IMR-90 (cell line): ENCODE data around the gene OSBPL1A. TPM values are rescaled to one million over a fixed set of nuclear protein-coding genes. Genes with fewer than 3 reads are reported as not detected.

ENCODE experiments used
- ATAC-seq: fragments of 200-7000 bp; cut with Tn5 transposase; 2 replicates; pipeline ENCODE4 v1.9.1; 2020; ENCODE audit warnings: low read depth, mild to moderate bottlenecking, moderate library complexity
- BruUV-seq: library from RNA; stranded (reverse); fragments of 400-500 nt; replicated peaks from 2 replicates; lab custom pipeline; 2021; lab: Mats Ljungman, UMichigan
- CTCF ChIA-PET: fragments of 300-600 bp; formaldehyde crosslinking; extraction: SDS; loops from one replicate; lab custom pipeline; 2021; ENCODE audit warnings: antibody characterized with exemption; lab: Yijun Ruan, JAX
- POLR2A ChIA-PET: fragments of 300-600 bp; sonication (Branson Sonifier 250); formaldehyde crosslinking; loops from one replicate; lab custom pipeline; 2022; ENCODE audit warnings: antibody characterized with exemption; ENCODE audit not compliant: unreplicated experiment; lab: Charles Lee
- DNase-seq: peaks from one replicate; pipeline ENCODE4 v3.0.0; 2013
- H2AFZ ChIP-seq: replicated peaks from 2 replicates; pipeline ENCODE3; 2013; ENCODE audit warnings: low read length, mild to moderate bottlenecking; ENCODE audit not compliant: poor library complexity
- H2AK5ac ChIP-seq: 2 replicates; pipeline ENCODE4 v1.6.1; 2013; ENCODE audit warnings: low read depth, low read length, inconsistent platforms
- H2AK9ac ChIP-seq: replicated peaks from 2 replicates; pipeline ENCODE3; 2013; ENCODE audit warnings: mild to moderate bottlenecking, low read depth, low read length, moderate library complexity; ENCODE audit not compliant: poor library complexity
- H2BK120ac ChIP-seq: 2 replicates; pipeline ENCODE4 v1.6.1; 2013; ENCODE audit warnings: low read depth, low read length, inconsistent platforms
- H2BK15ac ChIP-seq: 3 replicates; pipeline ENCODE4 v1.6.1; 2013; ENCODE audit warnings: low read depth, low read length, inconsistent platforms
- H2BK20ac ChIP-seq: 2 replicates; pipeline ENCODE4 v1.6.1; 2013; ENCODE audit warnings: low read depth, mild to moderate bottlenecking, inconsistent platforms, low read length, moderate library complexity
- H2BK5ac ChIP-seq: 2 replicates; pipeline ENCODE4 v1.6.1; 2013; ENCODE audit warnings: mild to moderate bottlenecking, low read depth, low read length, inconsistent platforms; ENCODE audit not compliant: poor library complexity, severe bottlenecking
- H3K14ac ChIP-seq: replicated peaks from 2 replicates; pipeline ENCODE4 v1.6.1; 2013; ENCODE audit warnings: low read depth, low read length, inconsistent platforms
- H3K18ac ChIP-seq: 2 replicates; pipeline ENCODE4 v1.6.1; 2013; ENCODE audit warnings: low read depth, low read length, control low read depth
- H3K23ac ChIP-seq: 2 replicates; pipeline ENCODE4 v1.6.1; 2013; ENCODE audit warnings: low read depth, low read length, inconsistent platforms
- H3K27ac ChIP-seq: 2 replicates; pipeline ENCODE4 v1.5.1; 2013; ENCODE audit warnings: mild to moderate bottlenecking, control low read depth, low read length; ENCODE audit not compliant: insufficient read depth
- H3K27me3 ChIP-seq: 2 replicates; pipeline ENCODE4 v1.6.1; 2013; ENCODE audit warnings: low read length; ENCODE audit not compliant: control insufficient read depth, insufficient read depth
- H3K36me3 ChIP-seq: 2 replicates; pipeline ENCODE4 v1.6.1; 2013; ENCODE audit warnings: low read length, mixed read lengths; ENCODE audit not compliant: control insufficient read depth, insufficient read depth
- H3K4ac ChIP-seq: 2 replicates; pipeline ENCODE4 v1.6.1; 2013; ENCODE audit warnings: low read depth, low read length, inconsistent platforms
- H3K4me1 ChIP-seq: 2 replicates; pipeline ENCODE4 v1.6.1; 2013; ENCODE audit warnings: low read length, mixed read lengths; ENCODE audit not compliant: control insufficient read depth, insufficient read depth
- H3K4me2 ChIP-seq: 2 replicates; pipeline ENCODE4 v1.6.1; 2013; ENCODE audit warnings: low read depth, mild to moderate bottlenecking, control low read depth, low read length, moderate library complexity
- H3K4me3 ChIP-seq: 2 replicates; pipeline ENCODE4 v1.5.1; 2013; ENCODE audit warnings: low read depth, mild to moderate bottlenecking, control low read depth, low read length, moderate library complexity; ENCODE audit not compliant: insufficient read depth
- H3K56ac ChIP-seq: 2 replicates; pipeline ENCODE4 v1.6.1; 2013; ENCODE audit warnings: low read length, inconsistent platforms; ENCODE audit not compliant: insufficient read depth; ENCODE audit errors: extremely low read depth
- H3K79me1 ChIP-seq, 2 experiments: 2 replicates each; pipeline ENCODE4 v1.6.1; 2013; ENCODE audit warnings: low read length in 2 of 2, inconsistent platforms in 1 of 2, low read depth in 1 of 2
- H3K9ac ChIP-seq: 2 replicates; pipeline ENCODE4 v1.6.1; 2013; ENCODE audit warnings: low read depth, low read length, control low read depth
- H3K9me1 ChIP-seq: 2 replicates; pipeline ENCODE4 v1.6.1; 2013; ENCODE audit warnings: low read length, inconsistent platforms; ENCODE audit not compliant: insufficient read depth
- H3K9me3 ChIP-seq: 2 replicates; pipeline ENCODE4 v1.6.1; 2013; ENCODE audit warnings: low read length; ENCODE audit not compliant: control insufficient read depth, insufficient read depth
- H4K20me1 ChIP-seq: 2 replicates; pipeline ENCODE4 v1.6.1; 2013; ENCODE audit warnings: low read length, inconsistent platforms; ENCODE audit not compliant: insufficient read depth
- H4K5ac ChIP-seq: 2 replicates; pipeline ENCODE4 v1.6.1; 2013; ENCODE audit warnings: mild to moderate bottlenecking, low read depth, low read length, control low read depth
- H4K8ac ChIP-seq, 2 experiments: 2 replicates each; pipeline ENCODE4 v1.6.1; 2013; ENCODE audit warnings: low read depth in 2 of 2, low read length in 2 of 2, control low read depth in 1 of 2, inconsistent platforms in 1 of 2
- H4K91ac ChIP-seq: 2 replicates; pipeline ENCODE4 v1.6.1; 2013; ENCODE audit warnings: low read depth, low read length, inconsistent platforms; ENCODE audit not compliant: insufficient read depth
- CEBPB ChIP-seq: IDR thresholded peaks from 2 replicates; pipeline ENCODE4 v1.6.1; 2012; ENCODE audit warnings: low read depth, low read length, improper control_type of control experiment
- CHD1 ChIP-seq: IDR thresholded peaks from 2 replicates; pipeline ENCODE4 v1.6.1; 2012; ENCODE audit warnings: low read depth, low read length, improper control_type of control experiment
- MXI1 ChIP-seq: IDR thresholded peaks from 2 replicates; pipeline ENCODE4 v1.6.1; 2012; ENCODE audit warnings: low read depth, mild to moderate bottlenecking, low read length, moderate library complexity, borderline replicate concordance
- NFE2L2 ChIP-seq: fragments of 150-350 bp; IDR thresholded peaks from 2 replicates; pipeline ENCODE4 v1.6.1; 2016; ENCODE audit warnings: low read depth, mild to moderate bottlenecking, low read length
- RAD21 ChIP-seq: IDR thresholded peaks from 2 replicates; pipeline ENCODE4 v1.6.1; 2012; ENCODE audit warnings: low read length, improper control_type of control experiment
- RFX5 ChIP-seq: IDR thresholded peaks from 2 replicates; pipeline ENCODE4 v1.8.0; 2012; ENCODE audit warnings: low read depth, mild to moderate bottlenecking, low read length, moderate library complexity
- WGBS, 2 experiments: methylation state at CpG; one replicate each; pipeline versions ENCODE4 v1.1.5 to v1.1.7; 2013; ENCODE audit warnings: missing lambda C conversion rate in 2 of 2; ENCODE audit not compliant: insufficient read length in 1 of 2; ENCODE audit errors: extremely low coverage in 2 of 2; 5-methylcytosine and 5-hydroxymethylcytosine counted together
- dilution Hi-C: fragments of 300-500 bp; cut with HindIII; formaldehyde crosslinking; loops from one replicate; pipeline ENCODE4 v1.14.3; 2018; ENCODE audit warnings: low sequenced_read_pairs; ENCODE audit not compliant: unreplicated experiment
- in situ Hi-C: fragments of 300-500 bp; cut with MboI; formaldehyde crosslinking; loops from 3 replicates; pipeline ENCODE4 v1.14.3; 2019; ENCODE audit warnings: low sequenced_read_pairs, inconsistent platforms, mixed read lengths
- intact Hi-C: fragments of 100-400 bp; cut with micrococcal nuclease; formaldehyde crosslinking; loops from 2 replicates; pipeline ENCODE4 v1.10.0; 2022
- polyA plus RNA-seq, 3 experiments: library from polyadenylated mRNA; depleted of rRNA; stranded (reverse); fragments of >200 nt; gene quantifications; 2 replicates each; pipeline ENCODE4 v1.2.3, GENCODE V29; 2012; ENCODE audit warnings: low replicate concordance in 1 of 3
- total RNA-seq: library from RNA; depleted of rRNA; stranded (reverse); fragments of >200 nt; gene quantifications from 2 replicates; pipeline ENCODE4 v1.2.3, GENCODE V29; 2012

The OSBPL1A gene
- total and polyA plus RNA-seq, 2 of the 4 experiments (the other 2 are of a cell fraction), result 29.4 to 70.4 TPM

- H2AFZ ChIP-seq, result no peak overlapping the region
- no peak overlapping the region for H2AK5ac ChIP-seq
- no peak overlapping the region for H2BK120ac ChIP-seq
- no peak overlapping the region for H3K23ac ChIP-seq
- ChIA-PET POLR2A (no interaction called here), CTCF (no interaction called here)
- H2BK15ac ChIP-seq, result no peak overlapping the region
- no peaks in the 10 kb centered on the region for H3K79me1 ChIP-seq
- peaks cover 16% of the 10 kb centered on the region for H3K27me3 ChIP-seq
- no peak overlapping the region for H3K14ac ChIP-seq
- no peak overlapping the region for H3K9ac ChIP-seq
- H2BK20ac ChIP-seq, result no peak overlapping the region
- H3K56ac ChIP-seq, result no peak overlapping the region
- BruUV-seq, result no TSS peak
- no peaks in the 10 kb centered on the region for H3K9me1 ChIP-seq
- no peak overlapping the region for H4K91ac ChIP-seq
- ATAC-seq (no peak), DNase-seq (no peak)
- no peak overlapping the region for H3K4ac ChIP-seq
- no peaks in the 10 kb centered on the region for H4K20me1 ChIP-seq
- no peak overlapping the region for H3K4me2 ChIP-seq
- dilution Hi-C loops, result no loop called here
- H2AK9ac ChIP-seq, result no peak overlapping the region
- TF ChIP-seq RAD21 (no peak), RFX5 (no peak), NFE2L2 (no peak), CHD1 (no peak), CEBPB (no peak), MXI1 (no peak)
- in situ Hi-C loops, result no loop called here
- H4K5ac ChIP-seq, result no peak overlapping the region
- no peaks in the 10 kb centered on the region for H3K9me3 ChIP-seq
- H3K4me3 ChIP-seq, result no peak overlapping the region
- intact Hi-C loops, result no loop called here
- H3K36me3 ChIP-seq, result no peaks in the 10 kb centered on the region
- H3K18ac ChIP-seq, result no peak overlapping the region
- 40% methylated on average over 1 of the region's 4 CpGs; no CpG with 5 or more reads in 1 of the 2 experiments for WGBS, 2 experiments
- H4K8ac ChIP-seq, result no peak overlapping the region
- no peak overlapping the region for H3K27ac ChIP-seq
- no peak overlapping the region for H2BK5ac ChIP-seq
- no peaks in the 10 kb centered on the region for H3K4me1 ChIP-seq
Measured at GRCh38 chr18:24420551-24420950, 22.9 kb upstream of the OSBPL1A start.
